Measurements from ENCODE around the gene TEX51.

The TEX51 gene

DNA sequence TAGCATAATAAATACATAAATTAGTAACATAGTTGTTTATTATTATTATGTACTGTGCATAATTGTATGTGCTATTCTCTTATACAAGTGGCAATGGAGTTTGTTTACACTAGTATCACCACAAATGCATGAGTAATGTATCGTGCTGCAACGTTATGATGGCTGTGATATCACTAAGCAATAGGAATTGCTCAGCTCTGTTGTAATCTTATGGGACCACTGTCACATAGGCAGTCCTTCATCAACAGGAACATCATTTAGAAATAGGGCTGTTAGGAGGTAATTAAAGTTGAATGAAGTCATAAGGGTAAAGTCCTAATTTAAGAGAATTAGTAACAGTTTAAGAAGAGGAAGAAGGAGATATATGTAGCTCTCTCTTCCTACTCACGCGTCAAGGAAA is 33.8 kb downstream of the TEX51 start:
- no peak overlapping the region for H3K4me3 ChIP-seq (ENCODE audit: control insufficient read depth, low read depth, low read length)
- TF ChIP-seq, protein P1, sequence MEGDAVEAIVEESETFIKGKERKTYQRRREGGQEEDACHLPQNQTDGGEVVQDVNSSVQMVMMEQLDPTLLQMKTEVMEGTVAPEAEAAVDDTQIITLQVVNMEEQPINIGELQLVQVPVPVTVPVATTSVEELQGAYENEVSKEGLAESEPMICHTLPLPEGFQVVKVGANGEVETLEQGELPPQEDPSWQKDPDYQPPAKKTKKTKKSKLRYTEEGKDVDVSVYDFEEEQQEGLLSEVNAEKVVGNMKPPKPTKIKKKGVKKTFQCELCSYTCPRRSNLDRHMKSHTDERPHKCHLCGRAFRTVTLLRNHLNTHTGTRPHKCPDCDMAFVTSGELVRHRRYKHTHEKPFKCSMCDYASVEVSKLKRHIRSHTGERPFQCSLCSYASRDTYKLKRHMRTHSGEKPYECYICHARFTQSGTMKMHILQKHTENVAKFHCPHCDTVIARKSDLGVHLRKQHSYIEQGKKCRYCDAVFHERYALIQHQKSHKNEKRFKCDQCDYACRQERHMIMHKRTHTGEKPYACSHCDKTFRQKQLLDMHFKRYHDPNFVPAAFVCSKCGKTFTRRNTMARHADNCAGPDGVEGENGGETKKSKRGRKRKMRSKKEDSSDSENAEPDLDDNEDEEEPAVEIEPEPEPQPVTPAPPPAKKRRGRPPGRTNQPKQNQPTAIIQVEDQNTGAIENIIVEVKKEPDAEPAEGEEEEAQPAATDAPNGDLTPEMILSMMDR (conservative IDR thresholded peaks at IDR 0.05; ENCODE audit: control insufficient read depth, insufficient read depth, low read depth, low read length): no peak
- DNase-seq (ENCODE audit: low read depth): peak; percentile 10

DNA sequence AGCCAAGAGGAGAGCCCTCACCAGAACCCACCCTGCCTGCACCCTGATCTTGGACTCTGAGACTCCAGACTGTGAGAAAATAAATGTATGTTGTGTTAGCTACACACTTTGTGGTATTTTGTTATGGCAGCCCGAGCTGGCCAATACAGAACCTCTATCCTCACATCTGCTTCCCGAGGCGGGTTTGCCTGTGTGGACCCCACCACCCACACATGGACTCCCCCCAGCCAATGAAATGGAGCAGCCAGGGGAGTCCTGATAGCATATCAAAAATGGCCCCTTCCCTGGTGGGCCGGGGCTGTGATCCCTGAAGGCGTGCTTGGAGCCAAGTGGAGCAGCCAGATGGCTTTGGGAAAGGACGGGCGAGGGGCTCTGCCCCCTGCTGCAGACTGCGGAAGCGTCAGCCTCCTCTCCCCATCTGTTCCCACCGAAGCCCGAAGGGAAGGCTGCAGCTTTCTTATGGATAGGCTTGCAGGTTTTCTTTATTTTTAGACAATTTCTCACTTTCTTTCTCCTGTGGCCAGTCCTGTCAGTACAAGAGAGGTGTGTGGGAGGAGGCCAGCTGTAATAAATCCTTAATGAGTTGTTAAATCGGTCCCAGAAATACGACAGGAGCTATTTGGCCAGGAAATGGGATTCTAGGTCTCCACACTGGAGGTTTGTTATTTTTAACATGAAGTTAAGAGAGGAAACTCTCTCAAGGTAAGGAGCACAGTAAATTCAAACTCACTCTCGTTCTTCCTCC is 34.4 kb downstream of the TEX51 start:
- TF ChIP-seq, protein P1 (conservative IDR thresholded peaks at IDR 0.05; ENCODE audit: control insufficient read depth, insufficient read depth, low read depth, low read length): no peak
- H3K4me3 ChIP-seq (ENCODE audit: control insufficient read depth, low read depth, low read length): no peak overlapping the region
- DNase-seq (ENCODE audit: low read depth): no peak

DNA sequence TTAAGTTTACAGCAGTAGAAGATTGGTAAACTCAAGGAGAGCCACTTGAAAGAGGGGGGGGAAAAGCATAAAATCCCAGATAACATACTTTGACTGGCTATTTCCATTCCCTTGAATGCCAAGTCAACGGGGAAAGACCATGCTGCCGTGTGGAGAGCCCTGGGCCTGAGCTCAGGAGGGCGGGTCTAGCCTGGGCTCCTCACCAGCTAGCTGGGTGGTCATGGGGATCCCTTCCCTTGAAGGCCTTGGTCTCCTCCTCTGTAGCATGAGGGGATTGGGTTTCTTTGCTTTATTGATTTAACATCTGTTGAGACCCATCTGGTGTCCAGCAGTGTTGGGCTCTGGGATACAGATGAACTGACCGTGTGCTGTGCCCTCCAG is 35.0 kb downstream of the TEX51 start:
- TF ChIP-seq, protein P1 (conservative IDR thresholded peaks at IDR 0.05; ENCODE audit: control insufficient read depth, insufficient read depth, low read depth, low read length): no peak

DNA sequence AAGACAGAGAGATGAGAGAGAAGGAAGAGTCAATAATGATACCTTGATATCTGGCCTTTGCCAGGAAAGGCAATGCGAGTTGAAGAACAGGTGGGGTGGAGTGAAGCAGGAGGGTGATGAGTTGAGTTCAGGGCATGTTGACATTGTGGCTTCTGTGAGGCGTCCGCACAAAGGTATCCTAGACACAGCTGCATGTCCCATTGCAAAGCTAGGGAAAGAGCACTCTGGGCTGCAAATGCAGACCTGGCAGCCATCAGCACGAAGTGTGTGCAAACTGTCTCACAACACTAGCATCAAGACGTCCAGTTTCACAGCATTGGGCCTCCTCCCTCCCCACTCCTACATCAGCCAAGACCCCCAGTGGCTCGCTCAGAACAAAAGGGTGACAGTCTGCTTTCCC is 36.1 kb downstream of the TEX51 start:
- TF ChIP-seq, protein P1 (conservative IDR thresholded peaks at IDR 0.05; ENCODE audit: control insufficient read depth, insufficient read depth, low read depth, low read length): no peak
- no peak overlapping the region for H3K4me3 ChIP-seq (ENCODE audit: control insufficient read depth, low read depth, low read length)
- no peak for DNase-seq (ENCODE audit: low read depth)

More for the DNA sequence above, 35.0 kb downstream of the TEX51 start:
- no peak overlapping the region for H3K4me3 ChIP-seq (ENCODE audit: control insufficient read depth, low read depth, low read length)
- DNase-seq (ENCODE audit: low read depth): no peak

DNA sequence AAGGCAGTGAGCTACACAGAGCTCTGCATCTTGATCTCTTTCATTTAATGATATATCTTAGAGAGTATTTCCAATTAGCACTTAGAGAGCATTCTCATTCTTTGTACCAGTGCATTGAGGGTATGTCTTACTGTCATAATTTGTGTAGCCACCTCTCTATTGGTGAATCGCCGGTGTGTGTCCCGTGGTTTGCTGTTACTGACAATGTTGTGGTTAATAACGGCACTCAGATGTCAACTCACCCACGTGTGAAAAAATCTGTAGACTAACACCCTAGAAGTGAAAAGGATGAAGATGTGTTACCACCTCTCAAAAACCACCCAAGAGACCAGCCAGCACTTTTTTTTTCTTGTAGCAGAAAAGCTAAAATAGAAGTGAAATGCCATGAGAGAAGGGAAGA is 37.1 kb downstream of the TEX51 start:
- no peak overlapping the region for H3K4me3 ChIP-seq (ENCODE audit: control insufficient read depth, low read depth, low read length)
- no peak for DNase-seq (ENCODE audit: low read depth)
- TF ChIP-seq, protein P1 (conservative IDR thresholded peaks at IDR 0.05; ENCODE audit: control insufficient read depth, insufficient read depth, low read depth, low read length): no peak

DNA sequence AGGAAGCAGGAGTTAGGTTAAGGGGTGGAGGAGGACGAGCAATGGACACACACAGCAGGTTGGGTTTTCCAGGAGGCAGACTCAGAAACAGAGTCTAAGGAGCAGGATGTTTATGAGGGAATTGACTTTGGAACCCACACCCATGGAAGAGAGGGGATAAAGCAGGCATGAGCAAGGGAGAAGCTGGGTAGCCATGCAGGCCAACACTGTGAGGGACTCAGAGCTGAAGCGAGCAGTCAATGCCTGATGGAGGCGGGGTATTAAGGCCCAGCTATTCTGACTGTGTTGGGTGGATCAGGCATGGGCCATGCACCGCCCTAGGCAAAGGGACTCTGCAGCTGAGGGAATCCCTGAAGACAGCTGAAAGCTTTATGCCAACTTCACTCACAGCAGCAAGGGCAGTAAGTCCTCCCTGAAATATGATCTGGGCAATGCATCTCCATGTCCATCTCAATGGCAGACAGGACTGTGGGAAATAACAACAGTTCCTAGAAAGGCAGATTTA is 37.6 kb downstream of the TEX51 start:
- H3K4me3 ChIP-seq (ENCODE audit: control insufficient read depth, low read depth, low read length): no peak overlapping the region
- TF ChIP-seq, protein P1 (conservative IDR thresholded peaks at IDR 0.05; ENCODE audit: control insufficient read depth, insufficient read depth, low read depth, low read length): no peak
- no peak for DNase-seq (ENCODE audit: low read depth)
